Ramos (cell line): ENCODE measurements around the gene SAMD14.

Experiments used
- in situ Hi-C: fragments of 300-500 bp; cut with MboI; formaldehyde crosslinking; loops from one replicate; pipeline ENCODE4 v1.14.3; 2022; ENCODE audit warnings: low sequenced_read_pairs; ENCODE audit not compliant: unreplicated experiment

Gene SAMD14

GRCh38 chr17:50135316-50136095 is 5.5 kb upstream of the SAMD14 start:
- in situ Hi-C loops, result no loop called here

GRCh38 chr17:50134206-50135110 is 4.5 kb upstream of the SAMD14 start:
- in situ Hi-C loops, result no loop called here

GRCh38 chr17:50133769-50134099 is 3.8 kb upstream of the SAMD14 start:
- in situ Hi-C loops, result no loop called here

GRCh38 chr17:50133028-50133768 is 3.2 kb upstream of the SAMD14 start:
- in situ Hi-C loops, result no loop called here

- in situ Hi-C loops, result no loop called here
Observed at GRCh38 chr17:50132104-50132794, 2.3 kb upstream of the SAMD14 start.

GRCh38 chr17:50130559-50131305 is 772 bp upstream of the SAMD14 start:
- in situ Hi-C loops, result no loop called here

GRCh38 chr17:50129353-50129727 is 620 bp downstream of the SAMD14 start:
- in situ Hi-C loops, result no loop called here

- in situ Hi-C loops, result no loop called here
Observed at GRCh38 chr17:50128441-50129352, 1.3 kb downstream of the SAMD14 start.

GRCh38 chr17:50127697-50128361 is 2.1 kb downstream of the SAMD14 start:
- in situ Hi-C loops, result no loop called here

GRCh38 chr17:50125420-50125997 is 4.5 kb downstream of the SAMD14 start:
- in situ Hi-C loops, result no loop called here

GRCh38 chr17:50123649-50124349 is 6.2 kb downstream of the SAMD14 start:
- in situ Hi-C loops, result no loop called here

GRCh38 chr17:50122945-50123344 is 7.0 kb downstream of the SAMD14 start:
- in situ Hi-C loops, result no loop called here

GRCh38 chr17:50120475-50121253 is 9.3 kb downstream of the SAMD14 start:
- in situ Hi-C loops, result no loop called here

GRCh38 chr17:50118828-50119218 is 11.1 kb downstream of the SAMD14 start:
- in situ Hi-C loops, result no loop called here

GRCh38 chr17:50118076-50118827 is 11.7 kb downstream of the SAMD14 start:
- in situ Hi-C loops, result no loop called here
